Activated naive CD8-positive, alpha-beta T cell (primary cell): ENCODE measurements around the gene NOL4L.

Experiments used
- H3K27ac Mint-ChIP-seq: one replicate; pipeline ENCODE4 v1.8.0; 2021; ENCODE audit warnings: mixed read lengths
- H3K27me3 Mint-ChIP-seq: one replicate; pipeline ENCODE4 v1.8.0; 2021; ENCODE audit warnings: mixed read lengths
- H3K36me3 Mint-ChIP-seq: one replicate; pipeline ENCODE4 v1.8.0; 2021; ENCODE audit warnings: mixed read lengths
- H3K4me1 Mint-ChIP-seq: one replicate; pipeline ENCODE4 v1.8.0; 2021; ENCODE audit warnings: low read depth, mixed read lengths
- H3K4me3 Mint-ChIP-seq: one replicate; pipeline ENCODE4 v1.8.0; 2021; ENCODE audit warnings: mild to moderate bottlenecking, mixed read lengths
- H3K9me3 Mint-ChIP-seq: one replicate; pipeline ENCODE4 v1.8.0; 2021; ENCODE audit warnings: low read depth, mixed read lengths

Gene NOL4L

DNA sequence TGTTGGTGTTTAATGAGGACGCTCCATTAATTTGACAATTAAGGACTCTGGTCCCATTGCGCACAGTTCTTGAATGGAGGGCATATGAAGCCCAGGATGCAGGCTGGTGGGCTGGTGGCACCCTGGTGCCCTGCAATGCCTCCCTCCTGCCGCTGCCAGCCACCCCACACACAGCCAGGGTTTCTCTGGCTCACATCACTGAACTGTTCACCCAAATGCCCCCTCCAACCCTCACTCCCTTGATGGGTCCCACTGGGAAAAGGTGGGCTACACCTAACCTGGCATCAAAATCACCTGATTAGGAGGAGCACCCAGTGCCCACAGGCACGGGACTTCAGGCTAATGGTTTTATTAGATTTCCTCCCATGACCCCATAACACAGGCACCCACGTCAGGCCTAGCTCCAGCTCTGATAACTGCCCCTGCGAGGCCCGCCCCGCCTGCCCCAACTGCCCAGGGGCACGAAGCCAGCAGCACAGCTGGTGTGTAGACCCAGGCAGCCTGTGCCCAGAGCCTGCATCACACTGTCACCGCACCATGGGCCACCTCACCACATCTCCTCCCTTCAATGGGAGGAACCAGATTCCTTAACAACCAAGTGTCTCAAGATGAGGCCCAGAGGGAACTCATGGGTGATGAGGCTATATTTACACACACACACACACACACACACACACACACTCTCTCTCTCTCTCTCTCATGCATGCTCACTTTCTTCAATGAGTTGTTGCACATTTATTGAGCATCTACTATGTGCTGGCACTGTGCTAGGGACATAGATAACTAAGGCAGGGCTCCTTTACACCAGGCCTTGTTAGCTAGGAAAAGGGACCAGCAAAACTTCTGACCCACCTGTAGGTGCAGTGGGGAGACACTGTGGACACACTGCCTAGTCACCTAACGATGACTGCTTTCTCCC, 107.3 kb downstream of the NOL4L start:
- Mint-ChIP-seq H3K36me3 (no peaks in the 10 kb centered on the region), H3K27me3 (no peaks in the 10 kb centered on the region), H3K4me1 (peaks cover 50% of the 10 kb centered on the region), H3K9me3 (no peaks in the 10 kb centered on the region), H3K27ac (peak overlapping the region; percentile 73), H3K4me3 (peak overlapping the region; percentile 33)

DNA sequence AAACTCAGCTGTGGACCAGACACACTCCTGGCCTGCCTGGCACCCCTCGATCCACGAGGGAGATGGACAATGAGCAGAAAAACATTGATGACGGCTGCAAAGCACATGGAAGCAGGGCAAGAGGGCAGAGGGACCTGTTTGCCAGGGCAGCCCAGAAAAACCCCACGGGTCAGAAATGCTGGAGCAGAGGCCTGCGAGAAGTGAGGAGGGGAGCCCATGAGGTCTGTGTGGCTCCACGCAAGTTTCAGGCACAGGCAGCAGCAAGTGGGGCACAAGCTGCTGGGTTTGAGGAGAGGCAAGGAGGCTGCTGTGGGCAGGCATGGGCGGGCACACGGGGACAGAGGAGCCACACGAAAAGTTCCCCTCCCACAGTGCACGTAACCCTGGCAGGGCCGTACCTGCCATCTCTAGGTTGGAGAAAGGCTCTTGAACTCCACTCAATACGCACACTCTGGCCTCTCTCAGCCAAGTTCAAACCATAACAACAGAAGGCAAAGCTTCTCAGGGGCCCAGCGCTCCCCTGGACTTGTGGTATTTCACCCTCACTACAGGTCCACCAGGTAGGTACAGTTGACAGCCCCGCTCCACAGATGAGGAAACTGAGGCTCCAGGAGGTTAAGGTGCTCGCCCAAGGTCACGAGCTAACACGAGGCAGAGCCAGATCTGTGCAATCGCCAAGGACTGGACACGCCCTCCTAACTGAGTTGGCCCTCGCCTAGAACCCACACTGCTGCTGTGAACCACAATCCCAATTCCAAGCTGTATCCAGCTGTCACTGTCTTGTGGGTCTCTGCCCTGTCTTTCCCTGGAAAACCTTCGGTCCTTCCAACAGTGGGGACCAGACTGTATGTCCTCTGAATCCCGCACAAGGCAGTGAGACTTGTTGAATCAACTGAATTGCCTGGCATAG, 108.2 kb downstream of the NOL4L start:
- H3K27me3 Mint-ChIP-seq, result no peaks in the 10 kb centered on the region
- peak overlapping the region; percentile 73 for H3K4me3 Mint-ChIP-seq
- H3K27ac Mint-ChIP-seq, result peak overlapping the region; percentile 93
- H3K36me3 Mint-ChIP-seq, result no peaks in the 10 kb centered on the region
- H3K9me3 Mint-ChIP-seq, result no peaks in the 10 kb centered on the region
- peaks cover 48% of the 10 kb centered on the region for H3K4me1 Mint-ChIP-seq

DNA sequence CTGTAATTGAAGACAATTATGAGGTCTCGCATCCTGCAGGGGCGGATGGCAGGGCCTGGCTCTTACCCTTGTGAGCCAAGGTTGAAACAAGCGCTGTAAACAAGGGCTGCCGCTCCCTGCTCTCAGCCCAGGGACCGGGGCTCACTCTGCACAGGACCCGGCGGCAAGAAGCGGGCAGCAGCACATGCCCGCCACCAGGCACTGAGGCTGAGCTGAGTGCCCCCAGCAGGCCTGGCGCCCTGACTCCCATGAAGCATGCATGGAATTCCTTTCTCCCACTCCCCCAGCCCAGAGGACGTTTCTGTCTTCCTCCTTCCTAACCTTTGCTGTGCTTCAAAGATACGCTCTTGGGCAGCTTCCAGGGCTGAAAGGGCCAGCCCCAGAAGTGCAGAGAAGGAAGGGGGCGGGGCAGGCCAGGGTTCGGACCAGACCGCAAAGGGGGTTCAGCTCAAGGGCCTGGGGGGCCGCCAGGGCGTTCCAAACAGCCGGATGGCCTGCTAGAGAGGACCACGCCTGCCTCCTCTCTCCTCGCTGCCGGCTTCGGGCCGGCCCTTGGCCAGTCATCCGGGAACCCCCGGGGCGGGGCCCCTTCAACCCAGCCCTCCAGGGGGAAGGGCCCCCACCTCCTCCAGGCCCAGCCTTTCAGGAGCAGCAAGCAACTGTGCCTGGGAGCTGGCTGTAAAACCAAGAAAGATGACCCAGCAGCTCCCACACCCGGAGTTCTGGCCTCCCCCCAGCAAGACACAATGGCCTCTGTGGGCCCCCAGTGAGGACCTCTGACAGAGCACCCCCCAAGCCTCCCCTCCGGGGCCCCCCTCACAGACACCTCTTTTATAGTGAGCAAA, 109.9 kb downstream of the NOL4L start:
- Mint-ChIP-seq H3K9me3 (no peaks in the 10 kb centered on the region), H3K36me3 (no peaks in the 10 kb centered on the region), H3K27ac (peak overlapping the region; percentile 93), H3K27me3 (no peaks in the 10 kb centered on the region), H3K4me1 (peaks cover 45% of the 10 kb centered on the region), H3K4me3 (no peak overlapping the region)

DNA sequence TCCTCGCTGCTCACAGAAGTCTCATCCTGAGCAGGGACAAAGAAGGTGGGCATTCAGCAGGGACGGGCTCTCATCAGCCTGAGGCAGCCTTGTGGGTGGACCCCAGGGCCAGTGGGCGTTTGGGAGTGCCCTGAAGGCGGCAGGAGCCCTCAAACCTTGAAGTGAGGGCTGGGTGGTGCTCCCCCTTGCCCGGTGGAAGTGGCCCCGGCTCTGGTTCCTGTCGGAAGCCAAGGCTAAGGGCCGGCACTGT, 110.5 kb downstream of the NOL4L start:
- no peaks in the 10 kb centered on the region for H3K9me3 Mint-ChIP-seq
- no peaks in the 10 kb centered on the region for H3K36me3 Mint-ChIP-seq
- peaks cover 41% of the 10 kb centered on the region for H3K4me1 Mint-ChIP-seq
- no peak overlapping the region for H3K27ac Mint-ChIP-seq
- no peak overlapping the region for H3K4me3 Mint-ChIP-seq
- H3K27me3 Mint-ChIP-seq, result no peaks in the 10 kb centered on the region

DNA sequence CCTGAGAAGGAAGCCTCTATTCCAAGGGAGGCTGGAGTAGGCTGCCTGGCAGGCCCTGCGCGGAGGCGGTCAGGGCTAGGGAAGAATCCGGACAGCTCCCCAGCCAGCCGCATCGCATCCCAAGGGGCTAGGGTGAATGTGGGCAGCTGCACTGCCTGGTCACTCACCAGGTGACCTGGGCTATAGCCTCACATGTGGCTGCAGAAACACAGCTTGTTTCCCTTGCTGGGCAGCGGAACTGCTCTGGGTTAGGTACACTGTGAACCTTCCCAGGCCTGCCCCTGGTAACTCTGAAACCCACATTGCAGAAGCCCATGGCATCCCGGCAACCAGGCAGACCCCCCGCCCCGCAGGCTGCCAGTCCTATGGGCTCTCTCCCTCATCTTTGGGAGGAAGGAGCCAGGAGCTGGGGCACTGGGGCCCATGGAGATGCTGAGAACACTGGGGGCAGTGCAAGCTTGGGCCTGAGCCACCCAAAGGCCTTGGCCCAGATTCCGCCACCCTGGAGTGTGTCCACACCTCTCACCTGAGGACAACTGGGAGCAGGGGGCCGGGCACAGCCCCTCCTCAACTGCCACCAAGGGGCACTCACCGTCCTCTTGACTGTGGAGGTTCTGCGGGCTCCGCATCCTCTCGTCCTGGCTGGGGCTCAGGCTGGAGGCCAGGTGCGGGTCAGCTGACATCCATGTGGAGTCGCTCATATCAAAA, 111.0 kb downstream of the NOL4L start:
- H3K27me3 Mint-ChIP-seq, result no peaks in the 10 kb centered on the region
- H3K36me3 Mint-ChIP-seq, result no peaks in the 10 kb centered on the region
- no peak overlapping the region for H3K4me3 Mint-ChIP-seq
- no peak overlapping the region for H3K27ac Mint-ChIP-seq
- H3K4me1 Mint-ChIP-seq, result peaks cover 37% of the 10 kb centered on the region
- no peaks in the 10 kb centered on the region for H3K9me3 Mint-ChIP-seq

DNA sequence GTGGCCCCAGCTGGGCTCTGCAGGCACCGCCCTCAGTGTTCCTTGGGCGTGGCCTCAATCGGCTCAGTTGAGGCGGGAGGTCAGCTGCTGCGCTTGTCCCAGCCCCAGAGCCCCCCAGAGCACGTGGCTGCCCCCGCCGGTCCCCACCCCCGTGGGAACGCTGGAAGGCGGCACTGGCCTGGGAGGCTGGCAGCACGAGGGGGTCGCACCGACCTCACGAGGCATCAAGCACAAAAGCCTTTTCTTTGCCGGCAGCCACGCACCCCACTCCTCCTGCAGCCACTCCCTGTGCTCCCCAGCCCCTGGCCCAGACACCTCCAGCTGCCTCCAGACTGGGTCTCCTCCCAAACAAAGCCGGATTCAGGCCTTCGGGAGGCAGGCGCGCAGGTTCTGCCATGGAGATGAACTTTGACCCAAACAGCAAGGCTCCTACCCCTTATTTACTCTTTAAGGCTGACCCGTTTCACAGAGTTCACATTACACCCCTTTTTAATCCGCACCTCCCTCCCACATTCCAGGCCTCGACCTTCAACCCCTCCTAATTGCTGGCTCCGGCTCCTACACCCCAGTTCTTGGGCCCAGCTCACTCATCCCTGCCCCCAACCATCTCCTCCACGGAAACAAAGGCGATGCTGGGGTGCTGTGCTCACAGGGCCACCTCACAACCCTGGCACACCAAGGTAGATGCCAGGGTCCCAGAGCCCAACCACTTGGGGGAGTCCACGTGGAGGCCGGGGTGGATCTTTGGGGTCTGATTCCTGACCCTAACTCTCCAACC, 111.7 kb downstream of the NOL4L start:
- Mint-ChIP-seq H3K4me1 (peaks cover 36% of the 10 kb centered on the region), H3K4me3 (no peak overlapping the region)

DNA sequence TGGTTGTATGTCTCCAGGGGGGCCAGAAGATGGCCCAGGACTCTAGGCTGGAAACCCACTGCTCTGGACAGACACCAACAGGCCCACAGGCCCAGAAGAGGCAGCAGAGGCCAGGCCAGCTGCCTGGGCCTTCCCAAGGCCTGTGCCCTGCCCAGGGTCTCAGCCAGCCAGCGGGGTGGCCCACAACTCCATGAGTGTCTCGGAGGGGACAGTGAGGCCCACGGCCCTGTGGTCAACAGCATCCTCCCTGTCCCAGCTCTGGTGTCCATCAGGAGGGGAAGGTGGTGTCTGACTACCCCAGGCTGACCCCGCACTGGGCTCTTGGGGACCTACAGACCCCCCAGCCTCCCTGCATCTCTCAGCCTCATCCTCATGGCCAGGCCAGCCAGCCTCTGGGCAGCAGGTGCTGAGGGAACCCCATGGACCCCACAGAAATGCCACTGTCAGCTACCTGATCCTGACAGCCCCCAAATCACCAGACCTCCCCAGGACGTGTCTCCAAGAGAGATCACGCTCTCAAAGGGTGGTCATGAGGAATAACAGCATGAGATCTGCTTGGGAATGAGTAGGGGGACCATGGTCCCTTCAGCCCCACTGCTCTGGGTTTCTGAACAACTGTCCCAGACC, 112.4 kb downstream of the NOL4L start:
- H3K27me3 Mint-ChIP-seq, result no peaks in the 10 kb centered on the region
- peaks cover 28% of the 10 kb centered on the region for H3K4me1 Mint-ChIP-seq
- no peak overlapping the region for H3K27ac Mint-ChIP-seq
- no peaks in the 10 kb centered on the region for H3K36me3 Mint-ChIP-seq
- H3K4me3 Mint-ChIP-seq, result no peak overlapping the region
- H3K9me3 Mint-ChIP-seq, result no peaks in the 10 kb centered on the region

More for the DNA sequence above, 111.7 kb downstream of the NOL4L start:
- H3K27me3 Mint-ChIP-seq, result no peaks in the 10 kb centered on the region
- no peaks in the 10 kb centered on the region for H3K9me3 Mint-ChIP-seq
- H3K27ac Mint-ChIP-seq, result peak overlapping the region; percentile 28
- H3K36me3 Mint-ChIP-seq, result no peaks in the 10 kb centered on the region

DNA sequence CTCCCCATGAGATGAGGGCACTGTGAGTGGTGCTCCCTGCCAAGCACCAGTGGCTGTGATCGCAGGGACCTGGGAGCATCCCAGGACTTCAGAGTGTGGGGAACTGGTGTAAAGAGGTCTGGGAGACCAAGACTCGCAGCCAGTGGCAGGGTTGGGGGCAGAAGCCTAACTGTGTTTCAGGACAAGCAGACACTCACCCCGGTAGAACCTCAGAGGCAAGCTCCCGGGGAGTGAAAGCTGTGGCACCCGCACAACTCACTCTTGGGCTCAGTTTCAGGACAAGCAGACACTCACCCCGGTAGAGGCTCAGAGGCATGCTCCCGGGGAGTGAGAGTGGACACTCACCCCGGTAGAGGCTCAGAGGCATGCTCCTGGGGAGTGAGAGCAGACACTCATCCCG, 114.2 kb downstream of the NOL4L start:
- Mint-ChIP-seq H3K27ac (no peak overlapping the region), H3K27me3 (no peaks in the 10 kb centered on the region), H3K36me3 (no peaks in the 10 kb centered on the region), H3K9me3 (no peaks in the 10 kb centered on the region), H3K4me3 (no peak overlapping the region), H3K4me1 (peaks cover 12% of the 10 kb centered on the region)

DNA sequence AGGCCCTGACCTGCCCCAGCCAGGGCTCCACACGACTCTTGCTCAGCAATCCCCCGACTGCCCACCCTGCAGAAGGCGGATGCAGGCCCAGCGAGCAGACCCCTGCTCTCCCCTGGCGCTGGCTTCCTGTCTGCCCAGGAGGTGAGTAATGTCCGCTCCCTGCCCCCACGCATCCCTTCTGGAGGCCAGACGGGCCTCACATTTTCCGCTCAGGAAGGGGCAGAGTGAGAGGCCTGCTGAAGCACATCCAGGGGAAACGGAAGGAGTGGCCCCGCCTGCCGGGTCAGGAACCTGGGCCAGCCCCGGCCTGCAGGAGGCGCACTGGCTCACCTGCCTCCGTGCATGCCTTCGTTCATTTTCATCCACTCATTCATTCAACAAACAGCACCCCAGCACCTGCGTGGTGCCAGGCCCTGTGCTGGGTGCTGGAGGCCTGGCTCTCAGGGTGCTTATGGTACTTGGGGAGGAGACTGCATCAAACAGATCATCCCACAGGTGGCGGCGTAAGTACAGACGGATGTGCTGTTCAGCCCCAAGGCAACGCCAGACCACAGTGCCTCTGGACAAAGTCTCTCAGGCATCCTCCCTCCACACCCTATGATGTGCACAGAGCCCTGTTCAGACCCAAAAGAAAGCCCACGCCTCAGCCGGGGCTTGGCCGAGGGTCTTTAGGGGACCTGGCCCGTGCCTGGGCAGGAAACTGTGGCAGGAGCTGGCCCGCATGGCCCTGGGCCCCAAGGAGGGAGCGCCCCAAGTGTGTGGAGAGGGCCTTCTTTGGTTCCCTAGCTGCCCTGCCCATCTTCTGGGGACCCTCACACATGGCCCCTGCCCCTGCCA, 114.9 kb downstream of the NOL4L start:
- Mint-ChIP-seq H3K36me3 (no peaks in the 10 kb centered on the region), H3K27ac (peak overlapping the region; percentile 50), H3K4me1 (peaks cover 7% of the 10 kb centered on the region), H3K9me3 (no peaks in the 10 kb centered on the region), H3K27me3 (no peaks in the 10 kb centered on the region), H3K4me3 (no peak overlapping the region)

DNA sequence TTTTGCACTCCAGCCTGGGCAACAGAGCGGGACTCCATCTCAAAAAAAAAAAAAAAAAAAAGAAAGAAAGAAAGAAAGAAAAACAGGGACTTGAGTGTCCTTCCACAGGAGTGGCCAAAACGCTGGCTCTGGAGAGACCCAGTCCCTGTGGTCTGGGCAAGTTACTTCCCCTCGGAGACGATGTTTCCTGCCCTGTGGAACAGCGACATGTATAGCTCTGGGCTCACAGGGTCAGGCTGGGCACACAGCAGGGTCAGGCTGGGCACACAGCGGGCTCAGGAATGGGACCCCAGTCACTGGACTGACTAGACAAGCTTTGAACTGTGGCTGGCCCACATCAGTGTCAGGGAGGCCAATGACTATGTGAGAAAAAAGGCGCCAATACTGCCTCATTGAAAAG, 116.3 kb downstream of the NOL4L start:
- Mint-ChIP-seq H3K36me3 (no peaks in the 10 kb centered on the region), H3K4me1 (peaks cover 7% of the 10 kb centered on the region), H3K27ac (peak overlapping the region; percentile 10), H3K4me3 (no peak overlapping the region), H3K9me3 (no peaks in the 10 kb centered on the region), H3K27me3 (no peaks in the 10 kb centered on the region)

DNA sequence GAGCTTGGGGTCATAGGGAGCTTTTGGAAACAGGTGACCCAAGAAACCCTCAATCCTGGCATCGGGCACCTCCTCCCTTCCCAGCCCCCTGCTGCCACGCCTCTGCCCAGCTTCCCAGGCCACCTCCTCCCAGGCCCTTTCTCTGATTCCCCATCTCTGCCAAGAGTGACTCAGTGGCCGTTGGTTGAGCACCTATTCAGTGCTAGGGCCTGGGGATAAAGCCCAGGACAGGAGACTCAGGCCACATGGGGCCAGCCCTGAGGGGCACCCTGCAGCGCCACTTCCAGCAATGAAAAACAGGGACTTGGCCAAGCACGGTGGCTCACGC, 116.9 kb downstream of the NOL4L start:
- Mint-ChIP-seq H3K4me3 (no peak overlapping the region), H3K27ac (peak overlapping the region; percentile 10), H3K27me3 (no peaks in the 10 kb centered on the region), H3K36me3 (no peaks in the 10 kb centered on the region), H3K9me3 (no peaks in the 10 kb centered on the region), H3K4me1 (peaks cover 7% of the 10 kb centered on the region)

DNA sequence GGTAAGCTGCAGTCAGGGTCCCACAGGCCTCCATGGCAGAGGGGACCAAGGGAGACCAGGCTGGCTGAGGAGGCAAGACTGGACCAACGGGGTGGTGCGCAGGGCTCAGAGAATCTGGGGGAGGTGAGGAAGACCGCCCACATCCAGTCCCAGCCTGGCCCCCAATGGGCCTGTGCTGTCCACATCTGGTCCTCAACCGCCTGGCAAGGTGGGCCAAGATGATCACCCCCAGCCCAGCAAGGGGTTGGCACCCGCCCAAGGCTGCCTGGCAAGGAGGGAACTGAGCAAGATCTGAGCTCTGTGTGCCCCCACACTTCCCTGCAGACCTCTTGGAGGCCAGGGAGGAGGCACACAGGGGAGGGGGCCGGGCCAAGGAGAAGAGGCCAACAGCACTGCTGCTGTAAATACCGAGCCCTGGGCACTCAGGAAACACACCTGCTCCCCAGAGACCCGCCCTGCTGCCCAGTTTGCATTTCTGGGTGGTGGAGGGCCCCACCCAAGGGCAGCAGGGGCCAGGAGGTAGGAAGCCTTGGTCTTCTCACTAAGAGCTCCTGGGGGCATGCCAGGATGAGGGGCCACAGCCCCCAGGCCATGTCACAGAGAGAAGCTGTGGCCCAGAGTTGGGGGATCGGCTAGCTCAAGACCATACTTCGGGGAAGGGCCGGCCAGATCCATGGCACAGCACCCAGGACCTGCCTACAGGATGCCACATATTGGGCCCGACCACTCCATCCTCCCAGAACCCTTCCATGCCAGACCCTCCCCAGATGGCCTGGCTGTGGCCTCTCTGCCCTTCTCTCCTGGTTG, 117.4 kb downstream of the NOL4L start:
- Mint-ChIP-seq H3K4me3 (no peak overlapping the region), H3K9me3 (no peaks in the 10 kb centered on the region), H3K27ac (no peak overlapping the region), H3K27me3 (no peaks in the 10 kb centered on the region), H3K4me1 (peaks cover 7% of the 10 kb centered on the region), H3K36me3 (no peaks in the 10 kb centered on the region)
